ENCODE measurements around the gene PDE11A.

DNA sequence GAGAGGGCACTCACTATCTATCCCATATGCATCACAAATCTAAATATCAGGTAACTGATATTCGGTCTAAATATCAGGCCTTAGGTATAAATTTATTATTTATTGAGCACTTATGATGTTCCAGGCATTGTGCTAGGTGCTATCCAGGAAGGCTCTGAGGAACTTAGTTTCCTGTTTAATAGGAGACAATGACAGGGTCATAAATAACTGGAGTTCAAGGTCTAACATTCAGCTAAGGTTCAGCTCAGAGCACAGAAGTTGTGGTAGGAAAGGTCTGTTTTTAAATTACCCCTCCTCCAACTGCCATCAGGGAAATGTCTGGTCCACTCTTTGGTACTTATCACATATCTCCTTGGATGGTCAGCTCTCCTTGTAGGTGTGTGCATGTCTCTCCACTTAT is 486.4 kb downstream of the PDE11A start:
- TF ChIP-seq CTCF (IDR thresholded peaks at IDR 0.05) (no peak), POLR2A (IDR thresholded peaks at IDR 0.05) (no peak), POLR2AphosphoS5 (IDR thresholded peaks at IDR 0.05) (no peak)
